Measurements from ENCODE around the gene DISP2. TPM values are rescaled to one million over a fixed set of nuclear protein-coding genes. Genes with fewer than 3 reads are reported as not detected.

Gene DISP2
- total and polyA plus RNA-seq, 9 of the 15 experiments (the other 6 are each of a cell fraction or from before 2014, with no cell fraction given), result 0.06 to 0.89 (median 0.15) TPM; not detected in 1

- TF ChIP-seq LCOR (CRISPR knock-in tag; IDR thresholded peaks at IDR 0.05) (peak; percentile 58; the same call in 1 of the 2 replicates), MYBL2 (IDR thresholded peaks at IDR 0.05; ENCODE audit: low read depth) (no peak), MYBL2 (CRISPR knock-in tag; IDR thresholded peaks at IDR 0.05; ENCODE audit: borderline replicate concordance) (no peak), ZNF778 (CRISPR knock-in tag; IDR thresholded peaks at IDR 0.05) (no peak), GTF2A2 (tag; IDR thresholded peaks at IDR 0.05) (no peak), PHF21A (IDR thresholded peaks at IDR 0.05; ENCODE audit: borderline replicate concordance, low read depth) (no peak), RBBP5 (IDR thresholded peaks at IDR 0.05; ENCODE audit: borderline replicate concordance, insufficient read depth, low read length, poor library complexity, severe bottlenecking) (no peak), VEZF1 (CRISPR knock-in tag; IDR thresholded peaks at IDR 0.05) (peak; percentile 67), BCLAF1 (IDR thresholded peaks at IDR 0.05; ENCODE audit: borderline replicate concordance in 1 of 2, control insufficient read depth in 1 of 2, low read depth in 2 of 2, low read length in 1 of 2) (no peak), AFF4 (CRISPR knock-in tag; IDR thresholded peaks at IDR 0.05) (no peak), ZHX1 (conservative IDR thresholded peaks at IDR 0.05; ENCODE audit: low read length) (no peak), BCOR (IDR thresholded peaks at IDR 0.05) (no peak), ZBTB43 (CRISPR knock-in tag; IDR thresholded peaks at IDR 0.05) (no peak)
Measured at GRCh38 chr15:40330368-40330836, 27.6 kb upstream of the DISP2 start (continued).

Data from K562 (cell line).